ENCODE measurements around the gene MACROH2A1. TPM values are rescaled to one million over a fixed set of nuclear protein-coding genes. Genes with fewer than 3 reads are reported as not detected.

The MACROH2A1 gene
- total and polyA plus RNA-seq, 9 of the 15 experiments (the other 6 are each of a cell fraction or from before 2014, with no cell fraction given), result 44.9 to 289 (median 193) TPM

DNA sequence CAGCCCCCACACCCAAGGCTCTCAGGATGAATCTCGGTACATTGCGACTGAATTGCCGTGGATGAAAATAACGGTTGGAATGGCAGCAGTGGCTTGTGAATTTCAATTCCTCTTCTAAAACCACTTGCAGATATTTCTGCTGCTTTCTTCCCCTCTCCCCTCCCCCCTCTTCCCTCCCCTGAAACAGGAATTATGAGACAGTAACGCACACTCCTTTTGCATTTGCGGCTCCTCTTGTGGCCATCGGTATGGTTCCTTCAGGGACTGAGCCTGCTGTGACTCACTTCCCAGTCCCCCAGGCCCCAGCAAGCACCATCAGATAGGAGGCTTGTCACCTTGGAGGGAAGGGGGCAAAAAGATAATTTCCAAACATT lies 38.4 kb upstream of the MACROH2A1 start (continued):
- TF ChIP-seq SREBF1 (IDR thresholded peaks at IDR 0.05; ENCODE audit: borderline replicate concordance, low read depth, low read length), result no peak
- TF ChIP-seq RBM15 (IDR thresholded peaks at IDR 0.05; ENCODE audit: insufficient read depth, low read length), result no peak
- no peak for TF ChIP-seq U2AF2 (optimal IDR thresholded peaks at IDR 0.05; ENCODE audit: low read depth, low read length)
- TF ChIP-seq, protein P1, sequence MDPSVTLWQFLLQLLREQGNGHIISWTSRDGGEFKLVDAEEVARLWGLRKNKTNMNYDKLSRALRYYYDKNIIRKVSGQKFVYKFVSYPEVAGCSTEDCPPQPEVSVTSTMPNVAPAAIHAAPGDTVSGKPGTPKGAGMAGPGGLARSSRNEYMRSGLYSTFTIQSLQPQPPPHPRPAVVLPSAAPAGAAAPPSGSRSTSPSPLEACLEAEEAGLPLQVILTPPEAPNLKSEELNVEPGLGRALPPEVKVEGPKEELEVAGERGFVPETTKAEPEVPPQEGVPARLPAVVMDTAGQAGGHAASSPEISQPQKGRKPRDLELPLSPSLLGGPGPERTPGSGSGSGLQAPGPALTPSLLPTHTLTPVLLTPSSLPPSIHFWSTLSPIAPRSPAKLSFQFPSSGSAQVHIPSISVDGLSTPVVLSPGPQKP (CRISPR knock-in tag; IDR thresholded peaks at IDR 0.05), result no peak
- TF ChIP-seq CEBPG (CRISPR knock-in tag; IDR thresholded peaks at IDR 0.05), result no peak
- no peak for TF ChIP-seq CEBPG (tag; conservative IDR thresholded peaks at IDR 0.05 in 1 of 2, IDR thresholded peaks at IDR 0.05 in 1 of 2)
- TF ChIP-seq CHD2 (IDR thresholded peaks at IDR 0.05; ENCODE audit: low read depth, low read length), result no peak
- no peak for TF ChIP-seq TBP (optimal IDR thresholded peaks at IDR 0.05; ENCODE audit: low read depth, low read length)
- TF ChIP-seq NONO (IDR thresholded peaks at IDR 0.05; ENCODE audit: low read depth in 2 of 2, low read length in 1 of 2), result no peak
- TF ChIP-seq MYBL2 (IDR thresholded peaks at IDR 0.05; ENCODE audit: low read depth), result no peak
- TF ChIP-seq MYBL2 (CRISPR knock-in tag; IDR thresholded peaks at IDR 0.05; ENCODE audit: borderline replicate concordance), result no peak
- no peak for TF ChIP-seq GTF2F1 (IDR thresholded peaks at IDR 0.05; ENCODE audit: low read depth, low read length)
- TF ChIP-seq DPF2 (IDR thresholded peaks at IDR 0.05), result peak; percentile 77
- no peak for TF ChIP-seq HMGN3 (IDR thresholded peaks at IDR 0.05; ENCODE audit: borderline replicate concordance, extremely low read depth, insufficient read length, low read depth, low read length)
- TF ChIP-seq NUFIP1 (IDR thresholded peaks at IDR 0.05; ENCODE audit: partially characterized antibody), result no peak
- TF ChIP-seq, protein P2, sequence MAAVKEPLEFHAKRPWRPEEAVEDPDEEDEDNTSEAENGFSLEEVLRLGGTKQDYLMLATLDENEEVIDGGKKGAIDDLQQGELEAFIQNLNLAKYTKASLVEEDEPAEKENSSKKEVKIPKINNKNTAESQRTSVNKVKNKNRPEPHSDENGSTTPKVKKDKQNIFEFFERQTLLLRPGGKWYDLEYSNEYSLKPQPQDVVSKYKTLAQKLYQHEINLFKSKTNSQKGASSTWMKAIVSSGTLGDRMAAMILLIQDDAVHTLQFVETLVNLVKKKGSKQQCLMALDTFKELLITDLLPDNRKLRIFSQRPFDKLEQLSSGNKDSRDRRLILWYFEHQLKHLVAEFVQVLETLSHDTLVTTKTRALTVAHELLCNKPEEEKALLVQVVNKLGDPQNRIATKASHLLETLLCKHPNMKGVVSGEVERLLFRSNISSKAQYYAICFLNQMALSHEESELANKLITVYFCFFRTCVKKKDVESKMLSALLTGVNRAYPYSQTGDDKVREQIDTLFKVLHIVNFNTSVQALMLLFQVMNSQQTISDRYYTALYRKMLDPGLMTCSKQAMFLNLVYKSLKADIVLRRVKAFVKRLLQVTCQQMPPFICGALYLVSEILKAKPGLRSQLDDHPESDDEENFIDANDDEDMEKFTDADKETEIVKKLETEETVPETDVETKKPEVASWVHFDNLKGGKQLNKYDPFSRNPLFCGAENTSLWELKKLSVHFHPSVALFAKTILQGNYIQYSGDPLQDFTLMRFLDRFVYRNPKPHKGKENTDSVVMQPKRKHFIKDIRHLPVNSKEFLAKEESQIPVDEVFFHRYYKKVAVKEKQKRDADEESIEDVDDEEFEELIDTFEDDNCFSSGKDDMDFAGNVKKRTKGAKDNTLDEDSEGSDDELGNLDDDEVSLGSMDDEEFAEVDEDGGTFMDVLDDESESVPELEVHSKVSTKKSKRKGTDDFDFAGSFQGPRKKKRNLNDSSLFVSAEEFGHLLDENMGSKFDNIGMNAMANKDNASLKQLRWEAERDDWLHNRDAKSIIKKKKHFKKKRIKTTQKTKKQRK (IDR thresholded peaks at IDR 0.05; ENCODE audit: borderline replicate concordance, low read depth, low read length), result no peak
- TF ChIP-seq, protein P3, sequence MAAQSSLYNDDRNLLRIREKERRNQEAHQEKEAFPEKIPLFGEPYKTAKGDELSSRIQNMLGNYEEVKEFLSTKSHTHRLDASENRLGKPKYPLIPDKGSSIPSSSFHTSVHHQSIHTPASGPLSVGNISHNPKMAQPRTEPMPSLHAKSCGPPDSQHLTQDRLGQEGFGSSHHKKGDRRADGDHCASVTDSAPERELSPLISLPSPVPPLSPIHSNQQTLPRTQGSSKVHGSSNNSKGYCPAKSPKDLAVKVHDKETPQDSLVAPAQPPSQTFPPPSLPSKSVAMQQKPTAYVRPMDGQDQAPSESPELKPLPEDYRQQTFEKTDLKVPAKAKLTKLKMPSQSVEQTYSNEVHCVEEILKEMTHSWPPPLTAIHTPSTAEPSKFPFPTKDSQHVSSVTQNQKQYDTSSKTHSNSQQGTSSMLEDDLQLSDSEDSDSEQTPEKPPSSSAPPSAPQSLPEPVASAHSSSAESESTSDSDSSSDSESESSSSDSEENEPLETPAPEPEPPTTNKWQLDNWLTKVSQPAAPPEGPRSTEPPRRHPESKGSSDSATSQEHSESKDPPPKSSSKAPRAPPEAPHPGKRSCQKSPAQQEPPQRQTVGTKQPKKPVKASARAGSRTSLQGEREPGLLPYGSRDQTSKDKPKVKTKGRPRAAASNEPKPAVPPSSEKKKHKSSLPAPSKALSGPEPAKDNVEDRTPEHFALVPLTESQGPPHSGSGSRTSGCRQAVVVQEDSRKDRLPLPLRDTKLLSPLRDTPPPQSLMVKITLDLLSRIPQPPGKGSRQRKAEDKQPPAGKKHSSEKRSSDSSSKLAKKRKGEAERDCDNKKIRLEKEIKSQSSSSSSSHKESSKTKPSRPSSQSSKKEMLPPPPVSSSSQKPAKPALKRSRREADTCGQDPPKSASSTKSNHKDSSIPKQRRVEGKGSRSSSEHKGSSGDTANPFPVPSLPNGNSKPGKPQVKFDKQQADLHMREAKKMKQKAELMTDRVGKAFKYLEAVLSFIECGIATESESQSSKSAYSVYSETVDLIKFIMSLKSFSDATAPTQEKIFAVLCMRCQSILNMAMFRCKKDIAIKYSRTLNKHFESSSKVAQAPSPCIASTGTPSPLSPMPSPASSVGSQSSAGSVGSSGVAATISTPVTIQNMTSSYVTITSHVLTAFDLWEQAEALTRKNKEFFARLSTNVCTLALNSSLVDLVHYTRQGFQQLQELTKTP (IDR thresholded peaks at IDR 0.05; ENCODE audit: low read depth in 1 of 2, partially characterized antibody in 2 of 2), result no peak
- peak; percentile 84 for TF ChIP-seq JUN (IDR thresholded peaks at IDR 0.05; ENCODE audit: borderline replicate concordance, low read depth, low read length)
- TF ChIP-seq JUN (CRISPR knock-in tag; IDR thresholded peaks at IDR 0.05; ENCODE audit: borderline replicate concordance), result no peak
- TF ChIP-seq, protein P4, sequence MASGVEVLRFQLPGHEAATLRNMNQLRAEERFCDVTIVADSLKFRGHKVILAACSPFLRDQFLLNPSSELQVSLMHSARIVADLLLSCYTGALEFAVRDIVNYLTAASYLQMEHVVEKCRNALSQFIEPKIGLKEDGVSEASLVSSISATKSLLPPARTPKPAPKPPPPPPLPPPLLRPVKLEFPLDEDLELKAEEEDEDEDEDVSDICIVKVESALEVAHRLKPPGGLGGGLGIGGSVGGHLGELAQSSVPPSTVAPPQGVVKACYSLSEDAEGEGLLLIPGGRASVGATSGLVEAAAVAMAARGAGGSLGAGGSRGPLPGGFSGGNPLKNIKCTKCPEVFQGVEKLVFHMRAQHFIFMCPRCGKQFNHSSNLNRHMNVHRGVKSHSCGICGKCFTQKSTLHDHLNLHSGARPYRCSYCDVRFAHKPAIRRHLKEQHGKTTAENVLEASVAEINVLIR (CRISPR knock-in tag; IDR thresholded peaks at IDR 0.05), result no peak

Data from K562 (cell line).